H9 (cell line): Measurements from ENCODE around the gene CYBA. TPM values are rescaled to one million over a fixed set of nuclear protein-coding genes. Genes with fewer than 3 reads are reported as not detected.

ENCODE experiments used
- DNase-seq: peaks from one replicate; pipeline ENCODE4 v3.0.0-alpha.2; 2017
- H2AFZ ChIP-seq: one replicate; pipeline ENCODE4 v1.6.1; 2013; ENCODE audit warnings: mild to moderate bottlenecking, low read length, control low read depth, moderate library complexity
- H2AK5ac ChIP-seq: 2 replicates; pipeline ENCODE4 v1.6.1; 2013; ENCODE audit warnings: low read length, control low read depth, mixed read lengths; ENCODE audit not compliant: insufficient read length
- H2BK120ac ChIP-seq: one replicate; pipeline ENCODE4 v1.6.1; 2013; ENCODE audit warnings: low read depth, mild to moderate bottlenecking, low read length, control low read depth, inconsistent platforms; ENCODE audit not compliant: poor library complexity, severe bottlenecking
- H2BK12ac ChIP-seq: 2 replicates; pipeline ENCODE4 v1.6.1; 2013; ENCODE audit warnings: low read length, control low read depth, mixed read lengths, low read depth; ENCODE audit not compliant: insufficient read length
- H2BK15ac ChIP-seq: 2 replicates; pipeline ENCODE4 v1.6.1; 2013; ENCODE audit warnings: low read depth, low read length, control low read depth
- H2BK20ac ChIP-seq: one replicate; pipeline ENCODE4 v1.6.1; 2013; ENCODE audit warnings: low read depth, mild to moderate bottlenecking, low read length, control low read depth, inconsistent platforms; ENCODE audit not compliant: poor library complexity, severe bottlenecking
- H2BK5ac ChIP-seq: 2 replicates; pipeline ENCODE4 v1.6.1; 2013; ENCODE audit warnings: low read length, control low read depth, mixed read lengths; ENCODE audit not compliant: insufficient read length
- H3K14ac ChIP-seq: 2 replicates; pipeline ENCODE4 v1.6.1; 2013; ENCODE audit warnings: low read length, control low read depth; ENCODE audit not compliant: insufficient read depth
- H3K18ac ChIP-seq: 2 replicates; pipeline ENCODE4 v1.6.1; 2013; ENCODE audit warnings: low read depth, mild to moderate bottlenecking, mixed read lengths, low read length, control low read depth; ENCODE audit not compliant: insufficient read length
- H3K23ac ChIP-seq: 2 replicates; pipeline ENCODE4 v1.6.1; 2013; ENCODE audit warnings: low read length, control low read depth, mixed read lengths, low read depth; ENCODE audit not compliant: insufficient read length
- H3K23me2 ChIP-seq: 2 replicates; pipeline ENCODE4 v1.6.1; 2013; ENCODE audit warnings: low read depth, mild to moderate bottlenecking, mixed read lengths, low read length, control low read depth; ENCODE audit not compliant: insufficient read length, poor library complexity, severe bottlenecking
- H3K27ac ChIP-seq: 2 replicates; pipeline ENCODE4 v1.5.1; 2013; ENCODE audit warnings: low read length, control low read depth, mixed read lengths, low read depth; ENCODE audit not compliant: insufficient read length
- H3K27me3 ChIP-seq: 2 replicates; pipeline ENCODE4 v1.6.1; 2013; ENCODE audit warnings: low read length, control low read depth, inconsistent platforms; ENCODE audit not compliant: insufficient read depth
- H3K4ac ChIP-seq: 2 replicates; pipeline ENCODE4 v1.6.1; 2013; ENCODE audit warnings: low read depth, mild to moderate bottlenecking, control low read depth, inconsistent platforms, low read length, moderate library complexity
- H3K4me1 ChIP-seq: 2 replicates; pipeline ENCODE4 v1.6.1; 2013; ENCODE audit warnings: low read length, control low read depth, inconsistent platforms; ENCODE audit not compliant: insufficient read depth
- H3K4me2 ChIP-seq: 2 replicates; pipeline ENCODE4 v1.6.1; 2013; ENCODE audit warnings: low read length, control low read depth, mixed read lengths; ENCODE audit not compliant: insufficient read length, insufficient read depth
- H3K56ac ChIP-seq: 2 replicates; pipeline ENCODE4 v1.6.1; 2013; ENCODE audit warnings: low read depth, mild to moderate bottlenecking, mixed read lengths, low read length, control low read depth; ENCODE audit not compliant: insufficient read length
- H3K79me1 ChIP-seq: 2 replicates; pipeline ENCODE4 v1.6.1; 2013; ENCODE audit warnings: low read depth, mild to moderate bottlenecking, moderate library complexity, low read length, control low read depth, inconsistent platforms; ENCODE audit not compliant: insufficient read depth, poor library complexity, severe bottlenecking
- H3K79me2 ChIP-seq: 2 replicates; pipeline ENCODE4 v1.6.1; 2013; ENCODE audit warnings: low read length, control low read depth, inconsistent platforms; ENCODE audit not compliant: insufficient read depth
- H3K9ac ChIP-seq: 2 replicates; pipeline ENCODE4 v1.6.1; 2013; ENCODE audit warnings: low read length, control low read depth, mixed read lengths; ENCODE audit not compliant: insufficient read length; ENCODE audit errors: extremely low read depth
- H3K9me3 ChIP-seq: one replicate; pipeline ENCODE4 v1.6.1; 2013; ENCODE audit warnings: low read depth, low read length, inconsistent platforms; ENCODE audit not compliant: control insufficient read depth
- H3T11ph ChIP-seq: one replicate; pipeline ENCODE4 v1.6.1; 2013; ENCODE audit warnings: mild to moderate bottlenecking, low read length, control low read depth, inconsistent platforms
- H4K20me1 ChIP-seq: one replicate; pipeline ENCODE4 v1.6.1; 2013; ENCODE audit not compliant: control insufficient read depth, insufficient read length, insufficient read depth
- H4K5ac ChIP-seq: 2 replicates; pipeline ENCODE4 v1.6.1; 2013; ENCODE audit warnings: low read depth, mild to moderate bottlenecking, mixed read lengths, low read length, control low read depth; ENCODE audit not compliant: insufficient read length
- H4K8ac ChIP-seq: replicated peaks from 2 replicates; pipeline ENCODE4 v1.6.1; 2013; ENCODE audit warnings: low read length, control low read depth, mixed read lengths, low read depth; ENCODE audit not compliant: insufficient read length
- H4K91ac ChIP-seq: 2 replicates; pipeline ENCODE4 v1.6.1; 2013; ENCODE audit warnings: low read depth, mild to moderate bottlenecking, moderate library complexity, mixed read lengths, low read length, control low read depth; ENCODE audit not compliant: insufficient read length
- H3K27ac Mint-ChIP-seq, 3 experiments: 2 replicates in 2 of 3; 3 replicates in 1 of 3; pipeline ENCODE4 v1.8.0; 2020 to 2021; ENCODE audit warnings: mixed read lengths in 3 of 3, mild to moderate bottlenecking in 1 of 3, moderate library complexity in 1 of 3
- H3K27me3 Mint-ChIP-seq: 2 replicates; pipeline ENCODE4 v1.8.0; 2021; ENCODE audit warnings: low read depth, mild to moderate bottlenecking, moderate library complexity, mixed read lengths
- H3K36me3 Mint-ChIP-seq, 3 experiments: 2 replicates in 2 of 3; 3 replicates in 1 of 3; pipeline ENCODE4 v1.8.0; 2020 to 2021; ENCODE audit warnings: low read depth in 3 of 3, mixed read lengths in 3 of 3; ENCODE audit not compliant: insufficient read depth in 1 of 3
- H3K4me1 Mint-ChIP-seq, 2 experiments: 2 replicates each; pipeline ENCODE4 v1.8.0; 2020; ENCODE audit warnings: mixed read lengths in 2 of 2
- H3K4me3 Mint-ChIP-seq, 2 experiments: 2 replicates in 1 of 2; 3 replicates in 1 of 2; pipeline ENCODE4 v1.8.0; 2020 to 2021; ENCODE audit warnings: mild to moderate bottlenecking in 2 of 2, mixed read lengths in 2 of 2, moderate library complexity in 1 of 2
- H3K9me3 Mint-ChIP-seq, 2 experiments: 2 replicates in 1 of 2; 3 replicates in 1 of 2; pipeline ENCODE4 v1.8.0; 2020; ENCODE audit warnings: mild to moderate bottlenecking in 2 of 2, mixed read lengths in 2 of 2, moderate library complexity in 1 of 2
- CTCF ChIP-seq: fragments of 200-600 bp; sonication (generic); conservative IDR thresholded peaks from 3 replicates; pipeline ENCODE4 v1.8.0; 2021; ENCODE audit warnings: antibody characterized with exemption, mild to moderate bottlenecking
- WGBS: extraction: QIAGEN DNeasy Blood & Tissue Kit; methylation state at CpG from one replicate; pipeline ENCODE4 v1.1.7; 2013; ENCODE audit warnings: missing lambda C conversion rate, low lambda C conversion rate, mixed read lengths; ENCODE audit not compliant: insufficient read length; ENCODE audit errors: extremely low coverage; 5-methylcytosine and 5-hydroxymethylcytosine counted together
- total RNA-seq: library from RNA; stranded (reverse); gene quantifications from 2 replicates; pipeline ENCODE4 v1.2.1, GENCODE V29; 2021

The CYBA gene
- total RNA-seq, 1 experiment from 2014 or later, result 153 TPM

- no peak overlapping the region for H3K27ac ChIP-seq
- H3K27me3 ChIP-seq, result no peaks in the 10 kb centered on the region
- DNase-seq, result no peak
- no peak overlapping the region for H3K4me2 ChIP-seq
- H3K4me1 Mint-ChIP-seq, result peaks cover 22 to 29% of the 10 kb centered on the region in 2 experiments
- H2BK20ac ChIP-seq, result no peak overlapping the region
- no peak overlapping the region for H3K4ac ChIP-seq
- no peak for TF ChIP-seq CTCF
- peak overlapping the region in 1 of 3 experiments; percentile 6; a peak in 1 of 7 replicates for H3K27ac Mint-ChIP-seq
- H2AFZ ChIP-seq, result no peak overlapping the region
- H3K9me3 Mint-ChIP-seq, result no peaks in the 10 kb centered on the region
- no peak overlapping the region for H2BK120ac ChIP-seq
- H2AK5ac ChIP-seq, result no peak overlapping the region
- no peak overlapping the region for H3K9ac ChIP-seq
- H4K8ac ChIP-seq, result no peak overlapping the region
- WGBS, result no CpG with 5 or more reads among the region's 17 CpGs
- H3K36me3 Mint-ChIP-seq, result peaks cover 5 to 17% (median 15%) of the 10 kb centered on the region in 3 experiments; a peak in 6 of 7 replicates
- no peak overlapping the region for H3K4me3 Mint-ChIP-seq
- H3K23ac ChIP-seq, result no peak overlapping the region
- no peak overlapping the region for H3T11ph ChIP-seq
- no peaks in the 10 kb centered on the region for H3K9me3 ChIP-seq
- H3K4me1 ChIP-seq, result peaks cover 4% of the 10 kb centered on the region; the same call in 1 of the 2 replicates
- H2BK15ac ChIP-seq, result no peak overlapping the region
- 0 out of 2 replicates have a peak overlapping the region, but pooled peaks have one; percentile 23 for H3K14ac ChIP-seq
- H2BK12ac ChIP-seq, result no peak overlapping the region
- H3K79me1 ChIP-seq, result no peaks in the 10 kb centered on the region
- H3K23me2 ChIP-seq, result no peaks in the 10 kb centered on the region
- H2BK5ac ChIP-seq, result no peak overlapping the region
- no peak overlapping the region for H3K56ac ChIP-seq
- no peaks in the 10 kb centered on the region for H3K79me2 ChIP-seq
- no peak overlapping the region for H4K5ac ChIP-seq
- H4K91ac ChIP-seq, result no peak overlapping the region
- no peak overlapping the region for H3K18ac ChIP-seq
- peaks cover 26% of the 10 kb centered on the region for H3K27me3 Mint-ChIP-seq
- no peaks in the 10 kb centered on the region for H4K20me1 ChIP-seq
These were observed 10.2 kb downstream of the CYBA start for GRCh38 chr16:88640498-88641247.
